Right cardiac atrium (tissue), 5 donors: ENCODE data around the gene HAX1. TPM values are rescaled to one million over a fixed set of nuclear protein-coding genes. Genes with fewer than 3 reads are reported as not detected.
A peak's percentile ranks its signal among the peaks of the same experiment; 100 is the strongest.
"Not testable (repeated sequence)": the region's sequence is repeated elsewhere in the genome, so short reads cannot be mapped to it uniquely, and the experiment has no call there.

Source experiments
- ATAC-seq, 2 donors: fragments of 200-7000 bp; cut with Tn5 transposase; one replicate each; pipeline versions ENCODE4 v1.8.0 to v1.9.1; 2020; ENCODE audit warnings: moderate library complexity in 2 of 2, mild to moderate bottlenecking in 1 of 2
- DNase-seq, 3 donors: peaks; one replicate each; pipeline ENCODE4 v3.0.0-alpha.2; 2020
- H3K27ac ChIP-seq: one replicate; pipeline ENCODE4 v1.5.1; 2013; ENCODE audit warnings: mild to moderate bottlenecking, low read length, control low read depth, moderate library complexity
- H3K27me3 ChIP-seq: one replicate; pipeline ENCODE4 v1.6.1; 2013; ENCODE audit not compliant: control insufficient read depth, insufficient read depth
- H3K4me1 ChIP-seq: one replicate; pipeline ENCODE4 v1.6.1; 2013; ENCODE audit warnings: low read length; ENCODE audit not compliant: control insufficient read depth, insufficient read depth
- H3K4me3 ChIP-seq: one replicate; pipeline ENCODE4 v1.5.1; 2013; ENCODE audit warnings: low read length, control low read depth
- H3K9me3 ChIP-seq: one replicate; pipeline ENCODE4 v1.6.1; 2013; ENCODE audit warnings: low read length; ENCODE audit not compliant: control insufficient read depth
- WGBS: extraction: QIAGEN DNeasy Blood & Tissue Kit; methylation state at CpG from one replicate; pipeline ENCODE4 v1.1.7; 2013; 5-methylcytosine and 5-hydroxymethylcytosine counted together
- intact Hi-C, 4 donors: fragments of 100-400 bp; cut with DNase I; formaldehyde crosslinking; loops; one replicate each; pipeline versions ENCODE4 v1.11.0 to v1.14.0; 2022 to 2023
- long read RNA-seq, 4 donors: library from polyadenylated mRNA; unstranded; transcript quantifications; one replicate each; pipeline ENCODE4 v2.0.0, GENCODE V29; 2020 to 2021
- polyA plus RNA-seq: library from polyadenylated mRNA; stranded (reverse); fragments of 200-250 nt; gene quantifications from one replicate; pipeline ENCODE4 v1.2.3, GENCODE V29; 2013
- total RNA-seq, 4 donors: library from RNA; stranded (reverse); fragmentation: NEBNext Ultra II Directional; extraction: Animal tissue kit (Norgen Biotek cat#: 25700); gene quantifications; one replicate each; pipeline ENCODE4 v1.2.1, GENCODE V29; 2021
- donor health status: healthy with polysubstance abuse.
- donor health status: DM: no; HTN: yes; CAD: no.
- donor health status: DM: no; HTN: no; CAD: no.
- donor health status: DM: no; HTN: yes; CAD: no; lungs with severe emphysema.
- donor health status: DM: yes; HTN: yes; CAD: no.

Gene HAX1
- total RNA-seq (100 to 1,000 TPM; 116 to 152 (median 133) TPM), polyA plus RNA-seq (203 TPM)
- long read RNA-seq, donor 1, transcript HAX1-204 (7 exons, 914 nt) = minor isoform, 8 of 131 reads
- long read RNA-seq, donor 1, transcript HAX1-201 (7 exons, 1,227 nt) = major isoform, 107 of 131 reads
- long read RNA-seq, donor 1, partial matches to known transcripts = 9 of 131 reads
- long read RNA-seq, donor 1, other reads (novel, unspliced or antisense) = 2 of 131 reads
- long read RNA-seq, donor 2, transcript HAX1-201 (7 exons, 1,227 nt) = major isoform, 86 of 96 reads
- long read RNA-seq, donor 2, partial matches to known transcripts = 3 of 96 reads
- long read RNA-seq, donor 2, other reads (novel, unspliced or antisense) = 3 of 96 reads
- long read RNA-seq, donor 3, transcript HAX1-201 (7 exons, 1,227 nt) = major isoform, 150 of 176 reads
- long read RNA-seq, donor 3, transcript HAX1-204 (7 exons, 914 nt) = minor isoform, 5 of 176 reads
- long read RNA-seq, donor 3, transcript HAX1-208 (7 exons, 1,151 nt) = minor isoform, 5 of 176 reads
- long read RNA-seq, donor 3, partial matches to known transcripts = 1 of 176 reads
- long read RNA-seq, donor 3, other reads (novel, unspliced or antisense) = 9 of 176 reads
- long read RNA-seq, donor 4, transcript HAX1-201 (7 exons, 1,227 nt) = major isoform, 84 of 101 reads
- long read RNA-seq, donor 4, partial matches to known transcripts = 10 of 101 reads
- long read RNA-seq, donor 4, other reads (novel, unspliced or antisense) = 5 of 101 reads

- no peaks in the 10 kb centered on the region for H3K4me1 ChIP-seq
- DNase-seq = peak; percentile 94 to 97 (median 96)
- WGBS = under 1% methylated on average over 47 of the region's 47 CpGs
- peak within 1 kb of the TSS; percentile 88 for H3K4me3 ChIP-seq
- intact Hi-C loops = loop anchor here in 1 of 4 donors (10.0 kb wide), 1 partner anchor 88 kb away; no protein-coding TSS in a partner anchor
- no peaks in the 10 kb centered on the region for H3K27me3 ChIP-seq
- H3K9me3 ChIP-seq = no peaks in the 10 kb centered on the region
- peak; percentile 93 to 94 for ATAC-seq
- peak within 1 kb of the TSS; percentile 96 for H3K27ac ChIP-seq
Observed at GRCh38 chr1:154272217-154272998, at the start of gene HAX1. Gene HAX1, plus strand, starts transcription at chr1:154272629. Its CDS starts 95 bp downstream, at chr1:154272724.

- ATAC-seq (no peak), DNase-seq (no peak)
- no peak overlapping the region for H3K27ac ChIP-seq
- H3K27me3 ChIP-seq = no peaks in the 10 kb centered on the region
- no peaks in the 10 kb centered on the region for H3K4me1 ChIP-seq
- intact Hi-C loops = loop anchor here in 1 of 4 donors (10.0 kb wide), 1 partner anchor 102 kb away; the partner anchor contains the start of genes AQP10 and ATP8B2
- WGBS = 68% methylated on average over 1 of the region's 1 CpG
- H3K9me3 ChIP-seq = no peaks in the 10 kb centered on the region
- H3K4me3 ChIP-seq = no peak overlapping the region
Observed at GRCh38 chr1:154222918-154223317, 49.5 kb upstream of the HAX1 start.

- intact Hi-C loops = loop anchor here in 1 of 4 donors (10.0 kb wide), 1 partner anchor 101 kb away; the partner anchor contains the start of genes AQP10 and ATP8B2
- no peak for DNase-seq
- H3K4me3 ChIP-seq = no peak overlapping the region
- H3K27me3 ChIP-seq = no peaks in the 10 kb centered on the region
- ATAC-seq = no peak
- H3K27ac ChIP-seq = no peak overlapping the region
- no peaks in the 10 kb centered on the region for H3K4me1 ChIP-seq
- WGBS = 49% methylated on average over 2 of the region's 2 CpGs
- H3K9me3 ChIP-seq = no peaks in the 10 kb centered on the region
Observed at GRCh38 chr1:154223621-154224020, 48.8 kb upstream of the HAX1 start.

GRCh38 chr1:154225370-154225769, 47.1 kb upstream of the HAX1 start:
- 97% methylated on average over 2 of the region's 2 CpGs for WGBS
- Histone ChIP-seq H3K27ac (no peak overlapping the region), H3K27me3 (no peaks in the 10 kb centered on the region), H3K4me3 (no peak overlapping the region), H3K9me3 (no peaks in the 10 kb centered on the region), H3K4me1 (no peaks in the 10 kb centered on the region)
- DNase-seq = no peak
- no peak for ATAC-seq
- intact Hi-C loops = loop anchor here in 1 of 4 donors (10.0 kb wide), 1 partner anchor 99 kb away; the partner anchor contains the start of genes AQP10 and ATP8B2

GRCh38 chr1:154231112-154231511, 41.3 kb upstream of the HAX1 start:
- H3K4me1 ChIP-seq, DNase-seq, H3K4me3 ChIP-seq, intact Hi-C loops, H3K9me3 ChIP-seq, H3K27me3 ChIP-seq, H3K27ac ChIP-seq, ATAC-seq: not testable (repeated sequence)
- WGBS = 97% methylated on average over 3 of the region's 3 CpGs

GRCh38 chr1:154233127-154233526, 39.3 kb upstream of the HAX1 start:
- DNase-seq, H3K9me3 ChIP-seq, H3K27ac ChIP-seq, ATAC-seq, H3K4me1 ChIP-seq, H3K27me3 ChIP-seq, intact Hi-C loops, H3K4me3 ChIP-seq: not testable (repeated sequence)
- whole genome bisulfite sequencing = 95% methylated on average over 12 of the region's 12 CpGs

- 84% methylated on average over 4 of the region's 4 CpGs for WGBS
- no peak overlapping the region for H3K27ac ChIP-seq
- intact Hi-C loops = no loop called here
- no peak overlapping the region for H3K4me3 ChIP-seq
- no peaks in the 10 kb centered on the region for H3K9me3 ChIP-seq
- no peaks in the 10 kb centered on the region for H3K4me1 ChIP-seq
- ATAC-seq (no peak), DNase-seq (no peak)
- no peaks in the 10 kb centered on the region for H3K27me3 ChIP-seq
Observed at GRCh38 chr1:154236855-154237254, 35.6 kb upstream of the HAX1 start.

GRCh38 chr1:154237435-154237834, 35.0 kb upstream of the HAX1 start:
- intact Hi-C loops = no loop called here
- ATAC-seq = no peak
- H3K27ac ChIP-seq = no peak overlapping the region
- no peak for DNase-seq
- no peaks in the 10 kb centered on the region for H3K9me3 ChIP-seq
- WGBS = 95% methylated on average over 2 of the region's 2 CpGs
- H3K4me1 ChIP-seq = no peaks in the 10 kb centered on the region
- H3K27me3 ChIP-seq = no peaks in the 10 kb centered on the region
- no peak overlapping the region for H3K4me3 ChIP-seq

GRCh38 chr1:154237880-154238506, 34.4 kb upstream of the HAX1 start:
- Histone ChIP-seq H3K4me1 (no peaks in the 10 kb centered on the region), H3K9me3 (no peaks in the 10 kb centered on the region), H3K4me3 (no peak overlapping the region), H3K27me3 (no peaks in the 10 kb centered on the region), H3K27ac (no peak overlapping the region)
- no peak for DNase-seq
- intact Hi-C loops = no loop called here
- 93% methylated on average over 6 of the region's 6 CpGs for WGBS
- no peak for ATAC-seq

- H3K27ac ChIP-seq = no peak overlapping the region
- no peaks in the 10 kb centered on the region for H3K9me3 ChIP-seq
- H3K4me1 ChIP-seq = no peaks in the 10 kb centered on the region
- ATAC-seq = no peak
- intact Hi-C loops = no loop called here
- H3K27me3 ChIP-seq = no peaks in the 10 kb centered on the region
- 83% methylated on average over 3 of the region's 3 CpGs for WGBS
- H3K4me3 ChIP-seq = no peak overlapping the region
- no peak for DNase-seq
Observed at GRCh38 chr1:154239491-154239890, 32.9 kb upstream of the HAX1 start.
